Liver (tissue), 9 donors: ENCODE measurements around the gene PPP2R5B. TPM values are rescaled to one million over a fixed set of nuclear protein-coding genes. Genes with fewer than 3 reads are reported as not detected.
A peak's percentile ranks its signal among the peaks of the same experiment; 100 is the strongest.

Experiments used
- DNase-seq: peaks from one replicate; pipeline ENCODE4 v3.0.0-alpha.2; 2017; ENCODE audit warnings: low spot score
- H3K27ac ChIP-seq, 2 donors: one replicate each; pipeline ENCODE4 v1.7.0; 2013; ENCODE audit warnings: inconsistent platforms in 2 of 2, low read length in 2 of 2, control low read depth in 1 of 2, low read depth in 1 of 2, mild to moderate bottlenecking in 1 of 2
- H3K27me3 ChIP-seq, 4 donors: one replicate each; pipeline versions ENCODE4 v1.6.1 to v1.7.0; 2013; ENCODE audit warnings: low read length in 3 of 4, inconsistent platforms in 1 of 4, mild to moderate bottlenecking in 1 of 4, moderate library complexity in 1 of 4; ENCODE audit not compliant: control insufficient read depth in 4 of 4, insufficient read depth in 4 of 4
- H3K36me3 ChIP-seq, 4 donors: one replicate each; pipeline versions ENCODE4 v1.6.1 to v1.7.0; 2013; ENCODE audit warnings: low read length in 3 of 4, mild to moderate bottlenecking in 3 of 4, low read depth in 1 of 4, moderate library complexity in 1 of 4; ENCODE audit not compliant: control insufficient read depth in 4 of 4, insufficient read depth in 3 of 4
- H3K4me1 ChIP-seq, 4 donors: one replicate each; pipeline versions ENCODE4 v1.6.1 to v1.7.0; 2013; ENCODE audit warnings: low read length in 3 of 4, mild to moderate bottlenecking in 3 of 4, moderate library complexity in 1 of 4; ENCODE audit not compliant: control insufficient read depth in 4 of 4, insufficient read depth in 4 of 4
- H3K4me3 ChIP-seq, 3 donors: one replicate each; pipeline versions ENCODE4 v1.6.1 to v1.7.0; 2013; ENCODE audit warnings: low read length in 3 of 3, control low read depth in 1 of 3, low read depth in 1 of 3, mild to moderate bottlenecking in 1 of 3
- H3K9ac ChIP-seq, 2 donors: one replicate each; pipeline ENCODE4 v1.7.0; 2013; ENCODE audit warnings: low read length in 2 of 2, mild to moderate bottlenecking in 2 of 2, moderate library complexity in 2 of 2, control low read depth in 1 of 2, low read depth in 1 of 2
- H3K9me3 ChIP-seq, 4 donors: one replicate each; pipeline versions ENCODE4 v1.6.1 to v1.7.0; 2013; ENCODE audit warnings: low read length in 3 of 4; ENCODE audit not compliant: control insufficient read depth in 4 of 4
- EGR1 ChIP-seq, 2 donors: IDR thresholded peaks; 2 replicates each; pipeline ENCODE4 v1.6.1; 2016 to 2018; ENCODE audit warnings: antibody characterized with exemption in 2 of 2, low read depth in 2 of 2
- FOXA2 ChIP-seq: IDR thresholded peaks from 2 replicates; pipeline ENCODE4 v1.6.1; 2016; ENCODE audit warnings: antibody characterized with exemption
- GABPA ChIP-seq, 2 donors: IDR thresholded peaks in 1 of 2; conservative IDR thresholded peaks in 1 of 2; 2 replicates each; pipeline ENCODE4 v1.6.1; 2016; ENCODE audit warnings: antibody characterized with exemption in 2 of 2, mild to moderate bottlenecking in 1 of 2, moderate library complexity in 1 of 2
- HNF4A ChIP-seq, 2 donors: conservative IDR thresholded peaks; 2 replicates each; pipeline ENCODE4 v1.6.1; 2016; ENCODE audit warnings: antibody characterized with exemption in 2 of 2, mild to moderate bottlenecking in 2 of 2
- HNF4G ChIP-seq: IDR thresholded peaks from 2 replicates; pipeline ENCODE4 v1.6.1; 2016; ENCODE audit warnings: antibody characterized with exemption
- JUND ChIP-seq, 2 donors: IDR thresholded peaks; 2 replicates each; pipeline ENCODE4 v1.6.1; 2016; ENCODE audit warnings: antibody characterized with exemption in 2 of 2
- NR2F2 ChIP-seq: IDR thresholded peaks from 2 replicates; pipeline ENCODE4 v1.6.1; 2016; ENCODE audit warnings: antibody characterized with exemption
- RAD21 ChIP-seq, 2 donors: IDR thresholded peaks; 2 replicates each; pipeline ENCODE4 v1.6.1; 2016; ENCODE audit warnings: antibody characterized with exemption in 2 of 2, mild to moderate bottlenecking in 2 of 2
- RXRA ChIP-seq, 2 donors: IDR thresholded peaks; 2 replicates each; pipeline ENCODE4 v1.6.1; 2017 to 2018; ENCODE audit warnings: antibody characterized with exemption in 2 of 2, mild to moderate bottlenecking in 1 of 2
- SP1 ChIP-seq: IDR thresholded peaks from 2 replicates; pipeline ENCODE4 v1.6.1; 2018; ENCODE audit warnings: antibody characterized with exemption, mild to moderate bottlenecking
- TAF1 ChIP-seq: conservative IDR thresholded peaks from 2 replicates; pipeline ENCODE4 v1.6.1; 2016; ENCODE audit warnings: antibody characterized with exemption, mild to moderate bottlenecking
- YY1 ChIP-seq: IDR thresholded peaks from 2 replicates; pipeline ENCODE4 v1.6.1; 2016; ENCODE audit warnings: antibody characterized with exemption, mild to moderate bottlenecking
- WGBS: extraction: QIAGEN DNeasy Blood & Tissue Kit; methylation state at CpG from one replicate; pipeline ENCODE4 v1.1.7; 2013; 5-methylcytosine and 5-hydroxymethylcytosine counted together
- polyA plus RNA-seq, 2 donors: library from polyadenylated mRNA; stranded (reverse) in 1 of 2; unstranded in 1 of 2; fragments of 200-250 nt in 1 of 2; fragments of >200 nt in 1 of 2; fragmentation: Nextera tagmentation in 1 of 2; extraction: Ambion mirVana in 1 of 2; gene quantifications; one replicate each; pipeline versions ENCODE4 v1.2.1 to v1.2.3, GENCODE V29; 2013 to 2015
- total RNA-seq, 2 donors: library from RNA; depleted of rRNA; stranded (reverse); fragments of >200 nt; gene quantifications; one replicate each; pipeline ENCODE4 v1.2.3, GENCODE V29; 2014
- TF ChIP-seq, protein P1 (sequence below): IDR thresholded peaks from 2 replicates; pipeline ENCODE4 v1.6.1; 2016; ENCODE audit warnings: antibody characterized with exemption
- TF ChIP-seq, protein P2 (sequence below): IDR thresholded peaks from 2 replicates; pipeline ENCODE4 v1.6.1; 2016; ENCODE audit warnings: antibody characterized with exemption
- TF ChIP-seq, protein P3 (sequence below): IDR thresholded peaks from 2 replicates; pipeline ENCODE4 v1.6.1; 2016; ENCODE audit warnings: antibody characterized with exemption
- TF ChIP-seq, protein P4 (sequence below): fragments of 150-350 bp; IDR thresholded peaks from 2 replicates; pipeline ENCODE4 v1.5.1; 2017; ENCODE audit warnings: improper control_type of control experiment, low read depth, low read length; ENCODE audit not compliant: missing input control
- TF ChIP-seq, protein P5 (sequence below): IDR thresholded peaks from 2 replicates; pipeline ENCODE4 v1.6.1; 2016; ENCODE audit warnings: antibody characterized with exemption, mild to moderate bottlenecking
- donor health status: healthy.
- donor health status: healthy.
- donor health status: healthy.
- donor health status: healthy.
- donor health status: healthy.

Gene PPP2R5B
- total and polyA plus RNA-seq, 4 donors: 2.9 to 6.6 (median 5.1) TPM

DNA sequence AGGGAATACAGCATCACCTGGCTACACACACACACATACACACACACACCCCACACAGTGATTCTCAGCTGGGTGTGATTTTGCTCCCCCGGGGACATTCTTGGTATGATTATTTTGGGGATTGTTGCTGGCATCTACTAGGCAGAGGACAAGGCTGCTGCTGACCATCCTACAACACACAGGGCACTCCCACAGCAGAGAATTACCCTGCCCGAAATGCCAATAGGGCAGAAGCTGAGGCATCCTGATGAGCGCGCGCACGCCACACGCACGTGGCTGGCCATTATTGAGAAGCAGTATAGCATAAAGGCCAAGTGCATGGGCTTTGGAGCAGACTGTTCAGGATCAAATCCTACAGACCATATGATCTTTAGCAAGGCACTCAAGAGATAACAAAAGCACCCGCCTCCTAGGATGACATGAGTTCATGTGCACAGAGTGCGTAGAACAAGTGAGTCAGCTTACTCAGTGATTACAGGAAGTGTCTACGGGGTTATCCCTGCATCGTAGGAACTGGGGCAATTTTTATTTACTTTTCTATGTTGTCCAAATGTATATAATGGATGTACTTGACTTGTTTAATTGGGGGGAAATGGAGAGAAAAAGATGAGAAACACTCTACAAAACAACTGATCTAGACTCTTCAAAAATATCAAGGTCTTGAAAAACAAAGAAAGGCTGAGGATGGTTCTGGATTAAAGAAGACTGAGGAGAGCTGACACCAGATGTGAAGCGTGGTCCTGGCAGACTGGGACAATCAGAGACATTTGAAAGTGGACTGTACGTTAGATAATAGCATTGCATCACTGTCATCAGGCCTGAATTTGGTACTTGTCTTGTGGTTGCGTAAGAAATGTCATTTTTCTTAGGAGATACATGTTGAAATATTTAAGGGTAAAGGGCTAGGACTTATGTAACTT is 38.9 kb upstream of the PPP2R5B start:
- 69% methylated on average over 15 of the region's 15 CpGs for WGBS
- Histone ChIP-seq H3K9me3 (no peaks in the 10 kb centered on the region), H3K4me3 (no peak overlapping the region), H3K9ac (no peak overlapping the region), H3K27ac (peak overlapping the region in 1 of 2 donors; percentile 15), H3K4me1 (peaks cover 10 to 30% (median 25%) of the 10 kb centered on the region in 4 donors), H3K36me3 (no peaks in the 10 kb centered on the region), H3K27me3 (no peaks in the 10 kb centered on the region)
- DNase-seq: no peak
- TF ChIP-seq, protein P1, sequence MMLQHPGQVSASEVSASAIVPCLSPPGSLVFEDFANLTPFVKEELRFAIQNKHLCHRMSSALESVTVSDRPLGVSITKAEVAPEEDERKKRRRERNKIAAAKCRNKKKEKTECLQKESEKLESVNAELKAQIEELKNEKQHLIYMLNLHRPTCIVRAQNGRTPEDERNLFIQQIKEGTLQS: peak; percentile 31
- TF ChIP-seq, protein P2, sequence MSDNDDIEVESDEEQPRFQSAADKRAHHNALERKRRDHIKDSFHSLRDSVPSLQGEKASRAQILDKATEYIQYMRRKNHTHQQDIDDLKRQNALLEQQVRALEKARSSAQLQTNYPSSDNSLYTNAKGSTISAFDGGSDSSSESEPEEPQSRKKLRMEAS: peak; percentile 13
- TF ChIP-seq EGR1 (IDR thresholded peaks at IDR 0.05; ENCODE audit: low read depth in 2 of 2) (no peak), HNF4A (conservative IDR thresholded peaks at IDR 0.05) (peak in 1 of 2 donors; percentile 10)

DNA sequence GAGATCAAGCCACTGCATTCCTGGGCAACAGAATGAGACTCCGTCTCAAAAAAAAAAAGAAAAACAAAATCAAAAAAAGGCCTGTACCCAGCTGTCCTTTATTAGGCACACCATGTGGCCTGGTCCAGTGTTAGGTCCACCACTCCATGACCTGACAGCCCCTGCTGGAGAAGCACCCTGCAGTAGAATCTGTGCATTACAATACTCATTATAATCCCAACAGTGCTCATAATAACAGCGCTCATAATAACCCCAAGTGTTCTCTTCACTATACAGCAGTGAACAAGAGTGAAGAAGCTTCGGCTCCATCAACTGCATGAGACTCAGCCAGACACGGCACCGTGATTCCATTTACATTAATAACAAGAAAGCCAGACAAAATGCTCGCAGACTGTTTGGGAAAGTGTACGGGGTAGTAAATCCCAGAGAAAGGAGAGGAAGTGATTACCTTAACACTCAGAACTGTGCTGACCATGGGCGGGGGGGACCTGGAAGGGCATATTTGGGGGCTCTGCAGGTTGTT is 37.2 kb upstream of the PPP2R5B start:
- TF ChIP-seq, protein P3, sequence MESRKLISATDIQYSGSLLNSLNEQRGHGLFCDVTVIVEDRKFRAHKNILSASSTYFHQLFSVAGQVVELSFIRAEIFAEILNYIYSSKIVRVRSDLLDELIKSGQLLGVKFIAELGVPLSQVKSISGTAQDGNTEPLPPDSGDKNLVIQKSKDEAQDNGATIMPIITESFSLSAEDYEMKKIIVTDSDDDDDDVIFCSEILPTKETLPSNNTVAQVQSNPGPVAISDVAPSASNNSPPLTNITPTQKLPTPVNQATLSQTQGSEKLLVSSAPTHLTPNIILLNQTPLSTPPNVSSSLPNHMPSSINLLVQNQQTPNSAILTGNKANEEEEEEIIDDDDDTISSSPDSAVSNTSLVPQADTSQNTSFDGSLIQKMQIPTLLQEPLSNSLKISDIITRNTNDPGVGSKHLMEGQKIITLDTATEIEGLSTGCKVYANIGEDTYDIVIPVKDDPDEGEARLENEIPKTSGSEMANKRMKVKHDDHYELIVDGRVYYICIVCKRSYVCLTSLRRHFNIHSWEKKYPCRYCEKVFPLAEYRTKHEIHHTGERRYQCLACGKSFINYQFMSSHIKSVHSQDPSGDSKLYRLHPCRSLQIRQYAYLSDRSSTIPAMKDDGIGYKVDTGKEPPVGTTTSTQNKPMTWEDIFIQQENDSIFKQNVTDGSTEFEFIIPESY: no peak
- TF ChIP-seq, protein P4, sequence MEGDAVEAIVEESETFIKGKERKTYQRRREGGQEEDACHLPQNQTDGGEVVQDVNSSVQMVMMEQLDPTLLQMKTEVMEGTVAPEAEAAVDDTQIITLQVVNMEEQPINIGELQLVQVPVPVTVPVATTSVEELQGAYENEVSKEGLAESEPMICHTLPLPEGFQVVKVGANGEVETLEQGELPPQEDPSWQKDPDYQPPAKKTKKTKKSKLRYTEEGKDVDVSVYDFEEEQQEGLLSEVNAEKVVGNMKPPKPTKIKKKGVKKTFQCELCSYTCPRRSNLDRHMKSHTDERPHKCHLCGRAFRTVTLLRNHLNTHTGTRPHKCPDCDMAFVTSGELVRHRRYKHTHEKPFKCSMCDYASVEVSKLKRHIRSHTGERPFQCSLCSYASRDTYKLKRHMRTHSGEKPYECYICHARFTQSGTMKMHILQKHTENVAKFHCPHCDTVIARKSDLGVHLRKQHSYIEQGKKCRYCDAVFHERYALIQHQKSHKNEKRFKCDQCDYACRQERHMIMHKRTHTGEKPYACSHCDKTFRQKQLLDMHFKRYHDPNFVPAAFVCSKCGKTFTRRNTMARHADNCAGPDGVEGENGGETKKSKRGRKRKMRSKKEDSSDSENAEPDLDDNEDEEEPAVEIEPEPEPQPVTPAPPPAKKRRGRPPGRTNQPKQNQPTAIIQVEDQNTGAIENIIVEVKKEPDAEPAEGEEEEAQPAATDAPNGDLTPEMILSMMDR: no peak
- TF ChIP-seq SP1 (no peak), JUND (IDR thresholded peaks at IDR 0.05) (no peak), FOXA2 (no peak), EGR1 (IDR thresholded peaks at IDR 0.05; ENCODE audit: low read depth in 2 of 2) (no peak), HNF4G (no peak), NR2F2 (no peak), RXRA (IDR thresholded peaks at IDR 0.05) (no peak), GABPA (IDR thresholded peaks at IDR 0.05 in 1 of 2, conservative IDR thresholded peaks at IDR 0.05 in 1 of 2) (no peak), YY1 (no peak), TAF1 (no peak), RAD21 (IDR thresholded peaks at IDR 0.05) (no peak)
- TF ChIP-seq, protein P5, sequence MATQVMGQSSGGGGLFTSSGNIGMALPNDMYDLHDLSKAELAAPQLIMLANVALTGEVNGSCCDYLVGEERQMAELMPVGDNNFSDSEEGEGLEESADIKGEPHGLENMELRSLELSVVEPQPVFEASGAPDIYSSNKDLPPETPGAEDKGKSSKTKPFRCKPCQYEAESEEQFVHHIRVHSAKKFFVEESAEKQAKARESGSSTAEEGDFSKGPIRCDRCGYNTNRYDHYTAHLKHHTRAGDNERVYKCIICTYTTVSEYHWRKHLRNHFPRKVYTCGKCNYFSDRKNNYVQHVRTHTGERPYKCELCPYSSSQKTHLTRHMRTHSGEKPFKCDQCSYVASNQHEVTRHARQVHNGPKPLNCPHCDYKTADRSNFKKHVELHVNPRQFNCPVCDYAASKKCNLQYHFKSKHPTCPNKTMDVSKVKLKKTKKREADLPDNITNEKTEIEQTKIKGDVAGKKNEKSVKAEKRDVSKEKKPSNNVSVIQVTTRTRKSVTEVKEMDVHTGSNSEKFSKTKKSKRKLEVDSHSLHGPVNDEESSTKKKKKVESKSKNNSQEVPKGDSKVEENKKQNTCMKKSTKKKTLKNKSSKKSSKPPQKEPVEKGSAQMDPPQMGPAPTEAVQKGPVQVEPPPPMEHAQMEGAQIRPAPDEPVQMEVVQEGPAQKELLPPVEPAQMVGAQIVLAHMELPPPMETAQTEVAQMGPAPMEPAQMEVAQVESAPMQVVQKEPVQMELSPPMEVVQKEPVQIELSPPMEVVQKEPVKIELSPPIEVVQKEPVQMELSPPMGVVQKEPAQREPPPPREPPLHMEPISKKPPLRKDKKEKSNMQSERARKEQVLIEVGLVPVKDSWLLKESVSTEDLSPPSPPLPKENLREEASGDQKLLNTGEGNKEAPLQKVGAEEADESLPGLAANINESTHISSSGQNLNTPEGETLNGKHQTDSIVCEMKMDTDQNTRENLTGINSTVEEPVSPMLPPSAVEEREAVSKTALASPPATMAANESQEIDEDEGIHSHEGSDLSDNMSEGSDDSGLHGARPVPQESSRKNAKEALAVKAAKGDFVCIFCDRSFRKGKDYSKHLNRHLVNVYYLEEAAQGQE: no peak
- TF ChIP-seq, protein P1: no peak
- TF ChIP-seq, protein P2: no peak
- peaks cover 10 to 42% (median 34%) of the 10 kb centered on the region in 4 donors for H3K4me1 ChIP-seq
- 80% methylated on average over 8 of the region's 8 CpGs for WGBS
- no peak overlapping the region for H3K4me3 ChIP-seq
- H3K27ac ChIP-seq: peak overlapping the region; percentile 52 to 62
- no peak overlapping the region for H3K9ac ChIP-seq
- H3K36me3 ChIP-seq: no peaks in the 10 kb centered on the region
- no peak for DNase-seq
- H3K27me3 ChIP-seq: no peaks in the 10 kb centered on the region
- H3K9me3 ChIP-seq: no peaks in the 10 kb centered on the region
